Measurements from ENCODE around the gene TFDP2. TPM values are rescaled to one million over a fixed set of nuclear protein-coding genes. Genes with fewer than 3 reads are reported as not detected.

TFDP2 gene
- total RNA-seq, 2 experiments from 2014 or later, result 21.2 to 22.8 TPM

GRCh38 chr3:141904203-141904602, 245.1 kb downstream of the TFDP2 start:
- Mint-ChIP-seq H3K27ac (peak overlapping the region; percentile 52), H3K4me3 (no peak overlapping the region), H3K27me3 (no peaks in the 10 kb centered on the region), H3K4me1 (peaks cover 24% of the 10 kb centered on the region), H3K36me3 (ENCODE audit: low read depth) (peaks cover 61% of the 10 kb centered on the region), H3K9me3 (peaks cover 13% of the 10 kb centered on the region)
- POLR2A ChIA-PET, result interaction anchor here (1.1 to 1.5 kb wide), 3 partner anchors 28 to 166 kb away, joined by 3 to 8 read pairs (median 4); partner anchors contain the start of genes ATP1B3 and RNF7
- CTCF ChIA-PET, result interaction anchor here (0.7 to 1.8 kb wide), 3 partner anchors 9 to 432 kb away, joined by 3 to 9 read pairs (median 4); no protein-coding TSS in a partner anchor
- DNase-seq, result no peak

DNA sequence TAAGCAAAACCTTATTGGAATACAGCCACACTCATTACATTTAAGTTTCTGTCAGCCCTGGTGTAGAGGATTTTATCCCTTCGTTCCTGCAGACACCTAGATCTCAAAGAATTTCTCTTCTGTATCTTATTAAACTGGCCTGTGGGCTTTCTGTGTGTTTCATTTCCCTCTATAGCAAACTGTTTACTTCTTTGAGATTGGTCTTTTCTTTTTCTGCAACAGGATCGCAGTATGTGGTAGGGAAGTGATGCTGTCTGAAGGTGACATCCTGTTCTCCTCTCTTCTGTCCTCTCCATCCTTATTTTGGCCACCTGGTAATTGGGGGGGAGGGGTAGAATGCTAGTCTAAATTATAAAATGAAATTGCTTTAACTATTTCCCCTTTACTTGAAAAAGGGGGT, 247.4 kb downstream of the TFDP2 start:
- ChIA-PET CTCF (no interaction called here), POLR2A (no interaction called here)
- Mint-ChIP-seq H3K27ac (no peak overlapping the region), H3K4me1 (peaks cover 26% of the 10 kb centered on the region), H3K9me3 (peaks cover 21% of the 10 kb centered on the region), H3K27me3 (no peaks in the 10 kb centered on the region), H3K4me3 (no peak overlapping the region), H3K36me3 (ENCODE audit: low read depth) (peaks cover 54% of the 10 kb centered on the region)
- DNase-seq, result no peak

- POLR2A ChIA-PET, result interaction anchor here (0.5 to 1.4 kb wide), 2 partner anchors 16 to 23 kb away, joined by 3 to 4 read pairs; no protein-coding TSS in a partner anchor
These were observed 249.0 kb downstream of the TFDP2 start for GRCh38 chr3:141900343-141900742.

GRCh38 chr3:141898908-141899307, 250.4 kb downstream of the TFDP2 start:
- H3K4me3 Mint-ChIP-seq, result no peak overlapping the region
- H3K36me3 Mint-ChIP-seq (ENCODE audit: low read depth), result peaks cover 63% of the 10 kb centered on the region
- H3K9me3 Mint-ChIP-seq, result peaks cover 21% of the 10 kb centered on the region
- no peak for DNase-seq
- CTCF ChIA-PET, result interaction anchor here (1.0 to 2.7 kb wide), 2 partner anchors 14 to 23 kb away, joined by 4 to 7 read pairs; no protein-coding TSS in a partner anchor
- no peak overlapping the region for H3K27ac Mint-ChIP-seq
- POLR2A ChIA-PET, result interaction anchor here (1.4 kb wide), 1 partner anchor 21 kb away, joined by 4 read pairs; no protein-coding TSS in a partner anchor
- H3K27me3 Mint-ChIP-seq, result no peaks in the 10 kb centered on the region
- H3K4me1 Mint-ChIP-seq, result peaks cover 22% of the 10 kb centered on the region

More at GRCh38 chr3:141900343-141900742, 249.0 kb downstream of the TFDP2 start:
- H3K27ac Mint-ChIP-seq, result no peak overlapping the region
- CTCF ChIA-PET, result interaction anchor here (1.2 to 1.4 kb wide), 3 partner anchors 13 to 25 kb away, joined by 3 to 5 read pairs (median 3); no protein-coding TSS in a partner anchor
- H3K4me1 Mint-ChIP-seq, result peaks cover 29% of the 10 kb centered on the region
- no peak overlapping the region for H3K4me3 Mint-ChIP-seq
- H3K36me3 Mint-ChIP-seq (ENCODE audit: low read depth), result peaks cover 62% of the 10 kb centered on the region
- DNase-seq, result no peak
- peaks cover 21% of the 10 kb centered on the region for H3K9me3 Mint-ChIP-seq
- no peaks in the 10 kb centered on the region for H3K27me3 Mint-ChIP-seq

GRCh38 chr3:141895731-141896130, 253.6 kb downstream of the TFDP2 start:
- H3K27ac Mint-ChIP-seq, result no peak overlapping the region
- CTCF ChIA-PET, result interaction anchor here (1.8 kb wide), 1 partner anchor 21 kb away, joined by 4 read pairs; no protein-coding TSS in a partner anchor
- peaks cover 19% of the 10 kb centered on the region for H3K4me1 Mint-ChIP-seq
- no peaks in the 10 kb centered on the region for H3K27me3 Mint-ChIP-seq
- POLR2A ChIA-PET, result no interaction called here
- DNase-seq, result no peak
- peaks cover 58% of the 10 kb centered on the region for H3K36me3 Mint-ChIP-seq (ENCODE audit: low read depth)
- H3K4me3 Mint-ChIP-seq, result no peak overlapping the region
- H3K9me3 Mint-ChIP-seq, result peaks cover 15% of the 10 kb centered on the region

DNA sequence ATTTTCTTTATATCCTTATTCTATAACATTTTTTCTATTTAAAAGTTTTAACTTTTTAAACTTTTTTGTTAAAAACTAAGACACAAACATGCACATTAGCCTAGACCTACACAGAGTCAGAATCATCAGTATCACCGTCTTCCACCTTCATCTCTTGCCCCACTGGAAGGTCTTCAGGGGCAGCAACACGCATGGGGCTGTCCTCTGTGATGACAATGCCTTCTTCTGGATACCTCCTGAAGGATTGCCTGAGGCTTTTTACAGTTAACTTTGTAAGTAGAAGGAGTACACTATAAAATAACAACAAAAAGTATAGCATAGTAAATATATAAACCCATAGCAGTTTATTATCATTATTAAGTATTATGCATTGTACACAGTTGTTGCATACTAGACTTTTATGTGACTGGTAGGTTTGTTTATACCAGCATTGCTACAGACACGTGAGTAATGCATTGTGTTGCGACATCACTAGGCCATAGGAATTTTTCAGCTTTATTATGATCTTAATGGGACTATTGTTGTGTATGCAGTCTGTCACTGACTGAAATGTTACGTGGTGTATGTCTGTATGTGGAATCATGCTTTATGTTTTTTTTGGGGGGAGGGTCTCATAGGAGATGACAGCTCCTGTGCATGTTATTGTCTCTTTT, 254.7 kb downstream of the TFDP2 start:
- ChIA-PET CTCF (interaction anchor here (1.2 to 1.8 kb wide), 3 partner anchors 19 to 590 kb away, joined by 3 to 4 read pairs (median 3); no protein-coding TSS in a partner anchor), POLR2A (no interaction called here)
- Mint-ChIP-seq H3K9me3 (peaks cover 8% of the 10 kb centered on the region), H3K4me3 (no peak overlapping the region), H3K4me1 (peaks cover 20% of the 10 kb centered on the region), H3K27me3 (no peaks in the 10 kb centered on the region), H3K36me3 (ENCODE audit: low read depth) (peaks cover 49% of the 10 kb centered on the region), H3K27ac (no peak overlapping the region)
- DNase-seq, result no peak

Other genes starting within 250 kb of the TFDP2 start
- 10 to 100 TPM; 20.6 TPM for gene GK5, start 76.0 kb upstream of the TFDP2 start, total RNA-seq

All from activated CD4-positive, alpha-beta memory T cell treated with anti-CD3 and anti-CD28 coated beads, Interleukin-2, amount 10 ng/mL, durations not matched to agents 7 days and 5 days (primary cell).